NCI-H1417 (cell line): ENCODE data around the gene OR5J2.
"Not testable (repeated sequence)": the region's sequence is repeated elsewhere in the genome, so short reads cannot be mapped to it uniquely, and the experiment has no call there.

Source experiments
- DNase-seq, 3 experiments: peaks; one replicate each; lab custom pipeline; 2025; lab: John Stamatoyannopoulos, UW

OR5J2 gene

GRCh38 chr11:56176318-56176717 lies at the start of gene OR5J2:
TSS of gene OR5J2 (plus strand) at chr11:56176618. CDS start at chr11:56176618, 0 bp downstream.
- DNase-seq, result no peak

- DNase-seq, result no peak
Observed at GRCh38 chr11:56140151-56140661, 36.2 kb upstream of the OR5J2 start, which contains the start of gene OR8J3. TSS of gene OR8J3 (minus strand) at chr11:56140201. CDS start at chr11:56137718, 2,483 bp downstream.

GRCh38 chr11:56143681-56144080 lies 32.7 kb upstream of the OR5J2 start:
- DNase-seq, result not testable (repeated sequence)

- DNase-seq, result no peak
Observed at GRCh38 chr11:56151376-56151775, 25.0 kb upstream of the OR5J2 start.

- no peak for DNase-seq
Observed at GRCh38 chr11:56152333-56152732, 24.1 kb upstream of the OR5J2 start.

- no peak for DNase-seq
Observed at GRCh38 chr11:56160217-56160616, 16.2 kb upstream of the OR5J2 start, which contains the start of gene OR8K5. TSS of gene OR8K5 (minus strand) at chr11:56160317. CDS start at chr11:56160317, 0 bp downstream.

GRCh38 chr11:56163804-56164203 lies 12.6 kb upstream of the OR5J2 start:
- DNase-seq, result no peak

GRCh38 chr11:56172256-56172830 lies 4.1 kb upstream of the OR5J2 start:
- DNase-seq, result no peak

GRCh38 chr11:56183459-56183858 lies 7.0 kb downstream of the OR5J2 start:
- DNase-seq, result no peak

GRCh38 chr11:56188602-56189001 lies 12.2 kb downstream of the OR5J2 start:
- DNase-seq, result no peak

GRCh38 chr11:56196705-56197104 lies 20.3 kb downstream of the OR5J2 start:
- no peak for DNase-seq

- DNase-seq, result no peak
Observed at GRCh38 chr11:56197367-56197766, 20.9 kb downstream of the OR5J2 start.

- DNase-seq, result no peak
Observed at GRCh38 chr11:56207790-56208189, 31.4 kb downstream of the OR5J2 start.

- no peak for DNase-seq
Observed at GRCh38 chr11:56214537-56214936, 38.1 kb downstream of the OR5J2 start.

- not testable (repeated sequence) for DNase-seq
Observed at GRCh38 chr11:56219735-56220134, 43.3 kb downstream of the OR5J2 start.
